BJ (cell line): ENCODE results near the gene CFAP100. TPM values are rescaled to one million over a fixed set of nuclear protein-coding genes. Genes with fewer than 3 reads are reported as not detected.

Source experiments
- CTCF ChIA-PET: fragments of 350-600 bp; formaldehyde crosslinking; extraction: SDS; loops from one replicate; lab custom pipeline; 2021; ENCODE audit warnings: antibody characterized with exemption, inconsistent platforms; lab: Yijun Ruan, JAX
- POLR2A ChIA-PET: fragments of 300-600 bp; sonication (Branson Sonifier 250); formaldehyde crosslinking; extraction: SDS; loops from one replicate; lab custom pipeline; 2021; ENCODE audit warnings: antibody characterized with exemption; lab: Charles Lee
- DNase-seq: peaks from one replicate; pipeline ENCODE4 v3.0.0-alpha.2; 2011; ENCODE audit warnings: low read depth
- H3K27me3 ChIP-seq: 2 replicates; pipeline ENCODE4 v1.6.0; 2011; ENCODE audit warnings: low read length; ENCODE audit not compliant: control insufficient read depth, insufficient read depth
- H3K36me3 ChIP-seq: 2 replicates; pipeline ENCODE4 v1.5.1; 2011; ENCODE audit warnings: low read length; ENCODE audit not compliant: control insufficient read depth, insufficient read depth
- H3K4me3 ChIP-seq: 2 replicates; pipeline ENCODE4 v1.5.1; 2011; ENCODE audit warnings: low read depth, mild to moderate bottlenecking, control low read depth, low read length
- polyA plus RNA-seq: library from polyadenylated mRNA; depleted of rRNA; stranded (reverse); fragments of >200 nt; gene quantifications from 2 replicates; pipeline ENCODE4 v1.2.3, GENCODE V29; 2011
- TF ChIP-seq, protein P1 (sequence below): IDR thresholded peaks from 2 replicates; pipeline ENCODE4 v1.5.1; 2011; ENCODE audit warnings: low read depth, mild to moderate bottlenecking, control low read depth, inconsistent platforms, low read length, moderate library complexity; ENCODE audit not compliant: insufficient read depth

The CFAP100 gene
- polyA plus RNA-seq, 1 experiment: not detected

DNA sequence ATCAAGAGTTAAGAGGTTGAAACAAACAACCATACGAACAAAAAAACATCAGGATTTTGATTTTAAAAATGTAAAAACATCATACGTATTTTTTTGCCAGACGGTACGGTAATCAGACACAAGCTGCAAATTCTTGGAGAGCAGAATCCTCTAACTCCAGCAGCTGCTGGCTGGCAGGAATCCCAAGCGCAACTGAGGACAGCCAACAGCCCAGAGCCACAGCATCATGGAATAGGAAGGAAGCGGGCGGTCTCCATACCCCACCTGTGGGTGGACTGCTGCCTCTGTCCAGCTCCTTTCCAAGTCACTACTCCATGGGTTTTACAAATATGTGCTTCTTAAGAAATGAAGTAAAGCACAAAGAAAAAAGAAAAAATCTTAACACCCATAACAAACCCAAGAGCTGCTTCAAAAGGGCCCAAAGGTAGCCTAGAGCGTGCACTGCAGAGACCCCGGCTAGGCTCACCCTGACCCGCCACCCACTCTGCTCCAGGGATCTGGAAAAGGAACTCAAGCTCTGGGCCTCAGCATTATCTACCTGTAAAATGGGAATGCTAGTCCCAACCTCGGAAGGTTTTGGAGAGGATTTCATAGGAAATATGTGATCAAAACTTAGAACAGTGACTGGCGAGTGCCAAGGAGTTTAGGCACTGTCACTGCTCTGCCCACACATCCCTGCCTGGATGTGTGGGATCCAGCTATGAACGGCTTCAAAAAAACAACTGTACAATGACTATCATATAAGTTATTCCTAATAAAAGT, 47.6 kb downstream of the CFAP100 start:
- H3K4me3 ChIP-seq: no peak overlapping the region
- no peaks in the 10 kb centered on the region for H3K27me3 ChIP-seq
- peaks cover 6% of the 10 kb centered on the region for H3K36me3 ChIP-seq
- TF ChIP-seq, protein P1, sequence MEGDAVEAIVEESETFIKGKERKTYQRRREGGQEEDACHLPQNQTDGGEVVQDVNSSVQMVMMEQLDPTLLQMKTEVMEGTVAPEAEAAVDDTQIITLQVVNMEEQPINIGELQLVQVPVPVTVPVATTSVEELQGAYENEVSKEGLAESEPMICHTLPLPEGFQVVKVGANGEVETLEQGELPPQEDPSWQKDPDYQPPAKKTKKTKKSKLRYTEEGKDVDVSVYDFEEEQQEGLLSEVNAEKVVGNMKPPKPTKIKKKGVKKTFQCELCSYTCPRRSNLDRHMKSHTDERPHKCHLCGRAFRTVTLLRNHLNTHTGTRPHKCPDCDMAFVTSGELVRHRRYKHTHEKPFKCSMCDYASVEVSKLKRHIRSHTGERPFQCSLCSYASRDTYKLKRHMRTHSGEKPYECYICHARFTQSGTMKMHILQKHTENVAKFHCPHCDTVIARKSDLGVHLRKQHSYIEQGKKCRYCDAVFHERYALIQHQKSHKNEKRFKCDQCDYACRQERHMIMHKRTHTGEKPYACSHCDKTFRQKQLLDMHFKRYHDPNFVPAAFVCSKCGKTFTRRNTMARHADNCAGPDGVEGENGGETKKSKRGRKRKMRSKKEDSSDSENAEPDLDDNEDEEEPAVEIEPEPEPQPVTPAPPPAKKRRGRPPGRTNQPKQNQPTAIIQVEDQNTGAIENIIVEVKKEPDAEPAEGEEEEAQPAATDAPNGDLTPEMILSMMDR: no peak
- POLR2A ChIA-PET: no interaction called here
- no peak for DNase-seq
- CTCF ChIA-PET: interaction anchor here (1.1 kb wide), 1 partner anchor 1755 kb away, joined by 3 read pairs; no protein-coding TSS in a partner anchor

DNA sequence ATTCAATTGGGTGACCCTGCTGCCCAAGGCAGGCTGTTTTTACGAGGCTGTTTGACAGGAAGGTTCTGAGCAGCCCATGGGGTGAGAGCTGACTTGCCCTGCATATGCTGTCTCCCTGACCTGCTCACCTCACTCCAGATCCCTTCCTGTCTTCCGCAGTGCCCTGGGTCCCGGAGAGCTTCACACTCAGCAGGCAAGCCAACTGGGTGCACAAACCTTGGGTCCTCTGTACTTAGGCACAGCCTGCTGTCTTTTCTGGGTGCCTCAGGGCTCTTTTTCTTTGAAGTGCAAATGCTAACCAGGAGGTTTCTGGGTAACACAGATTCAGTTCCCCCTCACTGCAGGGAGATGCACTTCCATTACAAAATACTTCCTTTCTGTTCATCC, 48.1 kb downstream of the CFAP100 start:
- peaks cover 6% of the 10 kb centered on the region for H3K36me3 ChIP-seq
- TF ChIP-seq, protein P1: no peak
- H3K27me3 ChIP-seq: no peaks in the 10 kb centered on the region
- ChIA-PET CTCF (interaction anchor here (1.1 kb wide), 1 partner anchor 1755 kb away, joined by 3 read pairs; no protein-coding TSS in a partner anchor), POLR2A (no interaction called here)
- no peak for DNase-seq
- H3K4me3 ChIP-seq: no peak overlapping the region

DNA sequence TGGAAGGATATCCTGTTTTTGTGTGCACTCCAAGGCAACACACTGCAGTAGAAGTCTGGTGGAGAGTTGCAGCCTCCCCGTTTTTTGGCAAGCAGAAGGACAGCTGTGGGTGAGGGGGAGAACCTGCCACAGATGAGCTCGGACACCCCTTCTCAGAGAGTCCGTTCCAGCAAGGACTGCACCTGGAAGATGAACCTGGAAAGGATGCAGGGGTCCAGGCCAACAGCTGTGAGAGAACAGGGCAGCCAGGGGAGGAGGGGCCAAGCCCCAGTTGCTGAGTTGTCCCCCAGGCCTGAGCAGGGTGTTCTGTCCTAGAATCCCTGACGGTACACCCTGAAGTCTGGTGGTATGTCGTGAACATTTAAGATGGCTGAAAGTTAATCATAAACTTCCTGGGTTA, 50.8 kb downstream of the CFAP100 start:
- TF ChIP-seq, protein P1: no peak
- Histone ChIP-seq H3K36me3 (peaks cover 14% of the 10 kb centered on the region), H3K4me3 (no peak overlapping the region), H3K27me3 (no peaks in the 10 kb centered on the region)
- DNase-seq: no peak
- CTCF ChIA-PET: no interaction called here
- POLR2A ChIA-PET: no interaction called here

DNA sequence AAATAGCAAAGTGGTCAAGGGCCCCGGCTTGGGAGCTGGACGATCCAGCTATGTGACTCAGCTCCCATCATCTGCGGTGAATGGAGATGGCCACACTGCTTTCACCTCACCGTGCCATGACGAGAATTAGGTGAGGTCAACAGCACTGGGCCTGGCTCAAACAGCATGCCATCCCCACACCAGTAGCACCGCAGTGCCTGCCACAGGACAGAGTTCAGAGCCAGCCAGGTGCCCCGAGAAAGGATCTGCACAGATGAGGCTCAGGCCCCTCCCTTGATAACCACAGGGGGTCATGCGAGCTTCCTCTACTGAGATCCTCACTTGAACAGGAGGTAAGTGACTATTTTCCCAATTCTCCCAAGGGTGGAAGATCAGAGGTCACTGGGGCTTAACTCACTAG, 51.6 kb downstream of the CFAP100 start:
- TF ChIP-seq, protein P1: no peak
- CTCF ChIA-PET: interaction anchor here (0.9 to 1.1 kb wide), 2 partner anchors 16 to 312 kb away, joined by 3 read pairs; no protein-coding TSS in a partner anchor

DNA sequence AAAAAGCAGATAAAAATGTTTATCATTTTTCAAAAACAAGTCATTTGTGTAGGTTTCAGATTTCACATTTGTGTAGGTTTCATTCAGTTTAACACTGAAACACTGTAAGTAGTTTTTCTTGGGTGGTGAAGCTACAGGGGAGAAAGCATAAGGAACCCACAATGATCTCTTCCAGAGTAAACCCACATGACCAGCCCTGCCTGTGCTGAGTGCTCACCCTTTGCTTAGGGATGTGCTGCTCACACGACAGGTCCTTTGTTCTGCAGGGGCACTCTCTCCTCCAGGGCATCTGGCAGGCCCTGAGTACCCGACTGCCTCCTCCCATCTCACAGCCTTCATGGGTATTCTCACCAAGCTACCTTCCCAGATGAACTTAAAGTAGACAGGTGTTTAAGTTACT, 52.1 kb downstream of the CFAP100 start:
- Histone ChIP-seq H3K36me3 (peaks cover 15% of the 10 kb centered on the region), H3K27me3 (no peaks in the 10 kb centered on the region), H3K4me3 (no peak overlapping the region)
- TF ChIP-seq, protein P1: no peak
- POLR2A ChIA-PET: no interaction called here
- DNase-seq: no peak
- CTCF ChIA-PET: interaction anchor here (0.9 to 1.1 kb wide), 2 partner anchors 15 to 313 kb away, joined by 3 read pairs; no protein-coding TSS in a partner anchor

More for the DNA sequence above, 51.6 kb downstream of the CFAP100 start:
- no peak for DNase-seq
- POLR2A ChIA-PET: no interaction called here
- no peaks in the 10 kb centered on the region for H3K27me3 ChIP-seq
- H3K36me3 ChIP-seq: peaks cover 17% of the 10 kb centered on the region
- H3K4me3 ChIP-seq: no peak overlapping the region
